SK-N-SH (cell line): ENCODE results near the gene ARMH2. TPM values are rescaled to one million over a fixed set of nuclear protein-coding genes. Genes with fewer than 3 reads are reported as not detected.

Source experiments
- CTCF ChIA-PET: fragments of 300-600, 350-600 bp; formaldehyde crosslinking; extraction: SDS; loops from one replicate; lab custom pipeline; 2021; lab: Yijun Ruan, JAX
- POLR2A ChIA-PET: fragments of 350-600 bp; sonication (Branson Sonifier 250); formaldehyde crosslinking; extraction: SDS; loops from one replicate; lab custom pipeline; 2020; ENCODE audit warnings: antibody characterized with exemption, inconsistent platforms; lab: Yijun Ruan, JAX
- DNase-seq: peaks from one replicate; pipeline ENCODE4 v3.0.0; 2012
- H2AFZ ChIP-seq: fragments of 200-600 bp; sonication (generic); 2 replicates; pipeline ENCODE4 v1.8.1; 2016; ENCODE audit warnings: antibody characterized with exemption, mild to moderate bottlenecking, low read depth
- H3F3A ChIP-seq: fragments of 200-600 bp; sonication (generic); replicated peaks from 2 replicates; pipeline ENCODE3; 2016; ENCODE audit warnings: antibody characterized with exemption, mild to moderate bottlenecking; ENCODE audit not compliant: insufficient read depth
- H3K27ac ChIP-seq, 2 experiments: fragments of 200-500 bp in 1 of 2; fragments of 200-600 bp in 1 of 2; sonication (Bioruptor generic) in 1 of 2; sonication (generic), shearing (Covaris generic) in 1 of 2; 2 replicates each; pipeline versions ENCODE4 v1.5.1 to v1.6.1; 2014 to 2016; ENCODE audit warnings: low read depth in 2 of 2, inconsistent platforms in 1 of 2, low read length in 1 of 2, mild to moderate bottlenecking in 1 of 2, mixed read lengths in 1 of 2
- H3K27me3 ChIP-seq: fragments of 200-600 bp; sonication (generic), shearing (Covaris generic); 2 replicates; pipeline ENCODE4 v1.6.1; 2016; ENCODE audit warnings: mixed run types; ENCODE audit not compliant: insufficient read depth
- H3K36me3 ChIP-seq, 2 experiments: fragments of 200-500 bp in 1 of 2; fragments of 200-600 bp in 1 of 2; sonication (Bioruptor generic) in 1 of 2; sonication (generic) in 1 of 2; replicated peaks in 1 of 2; 2 replicates each; pipeline versions ENCODE3 to v1.5.1; 2014 to 2016; ENCODE audit warnings: low read length in 1 of 2, mild to moderate bottlenecking in 1 of 2; ENCODE audit not compliant: insufficient read depth in 2 of 2, control insufficient read depth in 1 of 2
- H3K4me1 ChIP-seq, 2 experiments: fragments of 200-500 bp in 1 of 2; fragments of 200-600 bp in 1 of 2; sonication (Bioruptor generic) in 1 of 2; sonication (generic), shearing (Covaris generic) in 1 of 2; 2 replicates each; pipeline versions ENCODE4 v1.5.1 to v1.6.1; 2014 to 2016; ENCODE audit warnings: low read depth in 1 of 2, low read length in 1 of 2, mixed run types in 1 of 2; ENCODE audit not compliant: insufficient read depth in 2 of 2, control insufficient read depth in 1 of 2
- H3K4me2 ChIP-seq: fragments of 200-600 bp; sonication (generic), shearing (Covaris generic); 2 replicates; pipeline ENCODE4 v1.6.1; 2017; ENCODE audit warnings: mixed run types
- H3K4me3 ChIP-seq, 2 experiments: fragments of 200-500 bp in 1 of 2; fragments of 200-600 bp in 1 of 2; sonication (Bioruptor generic) in 1 of 2; sonication (generic), shearing (Covaris generic) in 1 of 2; 2 replicates each; pipeline versions ENCODE4 v1.5.1 to v1.8.1; 2014 to 2016; ENCODE audit warnings: low read depth in 2 of 2, inconsistent platforms in 1 of 2, low read length in 1 of 2, mild to moderate bottlenecking in 1 of 2, mixed read lengths in 1 of 2, moderate library complexity in 1 of 2
- H3K79me2 ChIP-seq: fragments of 200-600 bp; sonication (generic); 2 replicates; pipeline ENCODE4 v1.8.1; 2017; ENCODE audit warnings: mild to moderate bottlenecking; ENCODE audit not compliant: insufficient read depth
- H3K9ac ChIP-seq: fragments of 200-600 bp; sonication (generic); 2 replicates; pipeline ENCODE4 v1.6.1; 2017; ENCODE audit warnings: mixed run types
- H3K9me2 ChIP-seq: fragments of 200-600 bp; sonication (generic); 2 replicates; pipeline ENCODE4 v1.6.1; 2017; ENCODE audit warnings: mixed run types
- H3K9me3 ChIP-seq: fragments of 200-600 bp; sonication (generic); 2 replicates; pipeline ENCODE4 v1.6.1; 2017; ENCODE audit warnings: mixed run types, mild to moderate bottlenecking, moderate library complexity
- H4K20me1 ChIP-seq: fragments of 200-600 bp; sonication (generic); 2 replicates; pipeline ENCODE4 v1.6.1; 2017; ENCODE audit warnings: mild to moderate bottlenecking, mixed run types; ENCODE audit not compliant: insufficient read depth
- EP300 ChIP-seq, 2 experiments: IDR thresholded peaks; 2 replicates each; pipeline versions ENCODE4 v1.4.0 to v1.6.1; 2012; ENCODE audit warnings: borderline replicate concordance in 1 of 2, low read depth in 1 of 2, low read length in 1 of 2
- EZH2phosphoT487 ChIP-seq: fragments of 200-600 bp; sonication (generic); IDR thresholded peaks from 2 replicates; pipeline ENCODE4 v1.6.1; 2017; ENCODE audit warnings: low read depth, mixed run types, mild to moderate bottlenecking, antibody characterized with exemption, moderate library complexity, borderline replicate concordance
- FOSL2 ChIP-seq: IDR thresholded peaks from 2 replicates; pipeline ENCODE4 v1.4.0; 2012; ENCODE audit warnings: low read depth, mild to moderate bottlenecking, moderate library complexity, borderline replicate concordance
- FOXJ3 ChIP-seq: sonication (generic); formaldehyde crosslinking; IDR thresholded peaks from 2 replicates; pipeline ENCODE4 v1.5.1; 2020; ENCODE audit warnings: mild to moderate bottlenecking, missing genetic modification reagents
- GATA2 ChIP-seq: sonication (generic); formaldehyde crosslinking; IDR thresholded peaks from 2 replicates; pipeline ENCODE4 v1.5.0; 2020; ENCODE audit warnings: mild to moderate bottlenecking, missing genetic modification reagents
- JUND ChIP-seq: IDR thresholded peaks from 2 replicates; pipeline ENCODE4 v1.4.0; 2012
- MXI1 ChIP-seq: IDR thresholded peaks from 2 replicates; pipeline ENCODE4 v1.6.1; 2012; ENCODE audit warnings: mild to moderate bottlenecking, low read depth, low read length, improper control_type of control experiment
- NRF1 ChIP-seq: IDR thresholded peaks from 2 replicates; pipeline ENCODE4 v1.6.1; 2012; ENCODE audit warnings: low read depth, mild to moderate bottlenecking, low read length
- POLR2AphosphoS5 ChIP-seq: IDR thresholded peaks from 2 replicates; pipeline ENCODE4 v1.6.1; 2012; ENCODE audit warnings: low read depth, low read length
- RAD21 ChIP-seq: IDR thresholded peaks from 2 replicates; pipeline ENCODE4 v1.6.1; 2012; ENCODE audit warnings: mild to moderate bottlenecking, low read length
- RXRA ChIP-seq: IDR thresholded peaks from 2 replicates; pipeline ENCODE4 v1.4.0; 2012; ENCODE audit warnings: low read depth, mild to moderate bottlenecking, borderline replicate concordance
- SIN3A ChIP-seq: IDR thresholded peaks from 2 replicates; pipeline ENCODE4 v1.6.1; 2012; ENCODE audit warnings: low read depth, mild to moderate bottlenecking, low read length, moderate library complexity, borderline replicate concordance
- TAF1 ChIP-seq: IDR thresholded peaks from 2 replicates; pipeline ENCODE4 v1.6.1; 2012; ENCODE audit warnings: low read depth, mild to moderate bottlenecking, low read length, moderate library complexity, borderline replicate concordance
- YY1 ChIP-seq: IDR thresholded peaks from 2 replicates; pipeline ENCODE4 v1.4.0; 2012; ENCODE audit warnings: low read depth, mild to moderate bottlenecking
- WGBS: methylation state at CpG from one replicate; pipeline ENCODE4 v1.1.6; 2017; ENCODE audit warnings: low lambda C conversion rate; 5-methylcytosine and 5-hydroxymethylcytosine counted together
- polyA plus RNA-seq, 3 experiments: library from polyadenylated mRNA; depleted of rRNA; stranded (reverse); fragments of >200 nt; gene quantifications; 2 replicates each; pipeline ENCODE4 v1.2.3, GENCODE V29; 2012
- TF ChIP-seq, protein P1 (sequence below): IDR thresholded peaks from 2 replicates; pipeline ENCODE4 v1.4.0; 2012; ENCODE audit warnings: low read depth, borderline replicate concordance
- TF ChIP-seq, protein P2 (sequence below): IDR thresholded peaks from 2 replicates; pipeline ENCODE4; 2012
- TF ChIP-seq, protein P3 (sequence below): IDR thresholded peaks from 2 replicates; pipeline ENCODE4 v1.4.0; 2012; ENCODE audit warnings: low read depth
- TF ChIP-seq, protein P4 (sequence below): IDR thresholded peaks from 2 replicates; pipeline ENCODE4 v1.6.1; 2012; ENCODE audit warnings: mild to moderate bottlenecking, low read depth, low read length, moderate library complexity
- TF ChIP-seq, protein P5 (sequence below): fragments of 150-350 bp; IDR thresholded peaks from 2 replicates; pipeline ENCODE4 v1.6.1; 2016; ENCODE audit warnings: mild to moderate bottlenecking, low read depth, low read length

ARMH2 gene
- polyA plus RNA-seq, 1 of the 3 experiments (the other 2 are of a cell fraction) = not detected

DNA sequence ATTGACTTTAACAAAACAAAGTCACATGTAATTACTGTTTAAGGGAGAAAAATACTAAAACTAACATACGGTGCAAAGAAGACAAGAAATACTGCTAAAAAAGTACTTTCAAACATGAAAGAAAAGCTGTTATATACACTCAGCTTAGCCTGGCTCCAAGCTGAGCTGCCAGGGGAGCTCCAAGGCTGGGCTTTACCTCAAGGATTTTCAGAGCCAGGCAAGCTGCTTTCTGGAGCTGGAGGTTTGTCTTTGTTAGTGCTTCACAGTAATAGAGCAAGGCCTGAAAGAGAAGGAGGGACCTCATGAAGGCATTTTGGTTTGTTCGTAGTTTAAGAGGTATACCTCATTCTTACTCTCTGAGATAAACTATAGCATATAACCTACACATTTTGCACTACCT, 19.6 kb upstream of the ARMH2 start (continued):
- TF ChIP-seq, protein P1, sequence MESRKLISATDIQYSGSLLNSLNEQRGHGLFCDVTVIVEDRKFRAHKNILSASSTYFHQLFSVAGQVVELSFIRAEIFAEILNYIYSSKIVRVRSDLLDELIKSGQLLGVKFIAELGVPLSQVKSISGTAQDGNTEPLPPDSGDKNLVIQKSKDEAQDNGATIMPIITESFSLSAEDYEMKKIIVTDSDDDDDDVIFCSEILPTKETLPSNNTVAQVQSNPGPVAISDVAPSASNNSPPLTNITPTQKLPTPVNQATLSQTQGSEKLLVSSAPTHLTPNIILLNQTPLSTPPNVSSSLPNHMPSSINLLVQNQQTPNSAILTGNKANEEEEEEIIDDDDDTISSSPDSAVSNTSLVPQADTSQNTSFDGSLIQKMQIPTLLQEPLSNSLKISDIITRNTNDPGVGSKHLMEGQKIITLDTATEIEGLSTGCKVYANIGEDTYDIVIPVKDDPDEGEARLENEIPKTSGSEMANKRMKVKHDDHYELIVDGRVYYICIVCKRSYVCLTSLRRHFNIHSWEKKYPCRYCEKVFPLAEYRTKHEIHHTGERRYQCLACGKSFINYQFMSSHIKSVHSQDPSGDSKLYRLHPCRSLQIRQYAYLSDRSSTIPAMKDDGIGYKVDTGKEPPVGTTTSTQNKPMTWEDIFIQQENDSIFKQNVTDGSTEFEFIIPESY = no peak
- TF ChIP-seq FOXJ3 (CRISPR knock-in tag) (no peak), MXI1 (no peak)
- TF ChIP-seq, protein P2, sequence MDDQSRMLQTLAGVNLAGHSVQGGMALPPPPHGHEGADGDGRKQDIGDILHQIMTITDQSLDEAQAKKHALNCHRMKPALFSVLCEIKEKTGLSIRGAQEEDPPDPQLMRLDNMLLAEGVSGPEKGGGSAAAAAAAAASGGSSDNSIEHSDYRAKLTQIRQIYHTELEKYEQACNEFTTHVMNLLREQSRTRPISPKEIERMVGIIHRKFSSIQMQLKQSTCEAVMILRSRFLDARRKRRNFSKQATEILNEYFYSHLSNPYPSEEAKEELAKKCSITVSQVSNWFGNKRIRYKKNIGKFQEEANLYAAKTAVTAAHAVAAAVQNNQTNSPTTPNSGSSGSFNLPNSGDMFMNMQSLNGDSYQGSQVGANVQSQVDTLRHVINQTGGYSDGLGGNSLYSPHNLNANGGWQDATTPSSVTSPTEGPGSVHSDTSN = no peak

DNA sequence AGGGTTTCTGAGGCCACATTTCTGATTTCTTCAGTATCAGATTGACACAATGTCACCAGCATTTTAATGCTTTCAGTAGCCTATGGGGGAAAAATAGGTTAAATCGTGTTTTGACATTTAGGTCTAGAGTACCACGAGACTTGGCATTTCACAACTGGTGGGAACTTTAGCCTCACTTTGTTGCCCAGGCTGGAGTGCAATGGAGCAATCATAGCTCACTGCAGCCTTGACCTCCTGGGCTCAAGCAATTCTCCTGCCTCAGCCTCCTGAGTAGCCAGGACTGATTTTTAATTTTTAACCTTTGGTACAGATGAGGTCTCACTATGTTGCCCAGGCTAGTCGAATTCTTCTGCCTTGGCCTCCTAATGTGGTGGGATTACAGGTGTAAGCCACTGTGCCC, 11.0 kb upstream of the ARMH2 start:
- no peaks in the 10 kb centered on the region for H4K20me1 ChIP-seq
- no peak overlapping the region for H3K4me3 ChIP-seq
- ChIA-PET CTCF (no interaction called here), POLR2A (no interaction called here)
- H3K9ac ChIP-seq = no peak overlapping the region
- no peak overlapping the region for H3K27ac ChIP-seq
- H3K27me3 ChIP-seq = no peaks in the 10 kb centered on the region
- no peaks in the 10 kb centered on the region for H3K4me1 ChIP-seq
- H3K79me2 ChIP-seq = no peaks in the 10 kb centered on the region
- H3K4me2 ChIP-seq = no peak overlapping the region
- no peaks in the 10 kb centered on the region for H3K9me2 ChIP-seq
- H3F3A ChIP-seq = no peaks in the 10 kb centered on the region
- WGBS = 33% methylated on average over 3 of the region's 3 CpGs
- H2AFZ ChIP-seq = no peak overlapping the region
- no peaks in the 10 kb centered on the region for H3K36me3 ChIP-seq
- no peak for DNase-seq
- H3K9me3 ChIP-seq = no peaks in the 10 kb centered on the region
- no peak for TF ChIP-seq EP300 (IDR thresholded peaks at IDR 0.05; ENCODE audit: borderline replicate concordance in 1 of 2, low read depth in 1 of 2, low read length in 1 of 2)
- TF ChIP-seq JUND = no peak
- no peak for TF ChIP-seq YY1
- TF ChIP-seq RAD21 = no peak
- no peak for TF ChIP-seq NRF1
- TF ChIP-seq, protein P3, sequence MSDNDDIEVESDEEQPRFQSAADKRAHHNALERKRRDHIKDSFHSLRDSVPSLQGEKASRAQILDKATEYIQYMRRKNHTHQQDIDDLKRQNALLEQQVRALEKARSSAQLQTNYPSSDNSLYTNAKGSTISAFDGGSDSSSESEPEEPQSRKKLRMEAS = no peak
- no peak for TF ChIP-seq FOSL2

DNA sequence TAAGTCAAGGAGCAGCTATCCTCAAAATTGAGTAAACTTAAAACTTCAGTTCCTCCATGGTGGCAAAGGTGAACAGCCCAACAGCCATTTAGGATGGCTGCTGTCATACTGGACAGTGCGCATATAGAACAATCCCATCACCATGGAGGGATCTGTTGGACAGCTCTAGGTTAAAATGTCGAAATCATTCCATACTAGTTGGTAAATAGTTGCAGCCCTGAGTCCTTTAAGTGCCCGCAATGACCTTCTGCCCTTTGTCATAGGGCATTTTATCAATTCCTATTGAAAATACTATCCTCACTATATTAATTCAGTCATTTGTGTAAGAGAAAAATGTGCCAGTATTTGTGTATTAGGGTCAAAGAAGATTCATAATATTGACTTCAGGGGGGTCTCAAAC, 8.9 kb upstream of the ARMH2 start:
- Histone ChIP-seq H4K20me1 (no peaks in the 10 kb centered on the region), H3K79me2 (no peaks in the 10 kb centered on the region), H3K4me1 (no peaks in the 10 kb centered on the region; a peak in 1 of 4 replicates), H3K4me2 (no peak overlapping the region), H2AFZ (no peak overlapping the region), H3K27me3 (no peaks in the 10 kb centered on the region), H3K9me3 (no peaks in the 10 kb centered on the region), H3K27ac (no peak overlapping the region), H3K9ac (no peak overlapping the region), H3K9me2 (no peaks in the 10 kb centered on the region), H3F3A (no peaks in the 10 kb centered on the region), H3K36me3 (no peaks in the 10 kb centered on the region), H3K4me3 (no peak overlapping the region)
- 82% methylated on average over 3 of the region's 3 CpGs for WGBS
- DNase-seq = no peak
- ChIA-PET CTCF (interaction anchor here (1.5 kb wide), 1 partner anchor 18 kb away, joined by 3 read pairs; no protein-coding TSS in a partner anchor), POLR2A (no interaction called here)
- TF ChIP-seq EP300 (IDR thresholded peaks at IDR 0.05; ENCODE audit: borderline replicate concordance in 1 of 2, low read depth in 1 of 2, low read length in 1 of 2) = no peak
- TF ChIP-seq, protein P4, sequence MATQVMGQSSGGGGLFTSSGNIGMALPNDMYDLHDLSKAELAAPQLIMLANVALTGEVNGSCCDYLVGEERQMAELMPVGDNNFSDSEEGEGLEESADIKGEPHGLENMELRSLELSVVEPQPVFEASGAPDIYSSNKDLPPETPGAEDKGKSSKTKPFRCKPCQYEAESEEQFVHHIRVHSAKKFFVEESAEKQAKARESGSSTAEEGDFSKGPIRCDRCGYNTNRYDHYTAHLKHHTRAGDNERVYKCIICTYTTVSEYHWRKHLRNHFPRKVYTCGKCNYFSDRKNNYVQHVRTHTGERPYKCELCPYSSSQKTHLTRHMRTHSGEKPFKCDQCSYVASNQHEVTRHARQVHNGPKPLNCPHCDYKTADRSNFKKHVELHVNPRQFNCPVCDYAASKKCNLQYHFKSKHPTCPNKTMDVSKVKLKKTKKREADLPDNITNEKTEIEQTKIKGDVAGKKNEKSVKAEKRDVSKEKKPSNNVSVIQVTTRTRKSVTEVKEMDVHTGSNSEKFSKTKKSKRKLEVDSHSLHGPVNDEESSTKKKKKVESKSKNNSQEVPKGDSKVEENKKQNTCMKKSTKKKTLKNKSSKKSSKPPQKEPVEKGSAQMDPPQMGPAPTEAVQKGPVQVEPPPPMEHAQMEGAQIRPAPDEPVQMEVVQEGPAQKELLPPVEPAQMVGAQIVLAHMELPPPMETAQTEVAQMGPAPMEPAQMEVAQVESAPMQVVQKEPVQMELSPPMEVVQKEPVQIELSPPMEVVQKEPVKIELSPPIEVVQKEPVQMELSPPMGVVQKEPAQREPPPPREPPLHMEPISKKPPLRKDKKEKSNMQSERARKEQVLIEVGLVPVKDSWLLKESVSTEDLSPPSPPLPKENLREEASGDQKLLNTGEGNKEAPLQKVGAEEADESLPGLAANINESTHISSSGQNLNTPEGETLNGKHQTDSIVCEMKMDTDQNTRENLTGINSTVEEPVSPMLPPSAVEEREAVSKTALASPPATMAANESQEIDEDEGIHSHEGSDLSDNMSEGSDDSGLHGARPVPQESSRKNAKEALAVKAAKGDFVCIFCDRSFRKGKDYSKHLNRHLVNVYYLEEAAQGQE = no peak
- TF ChIP-seq TAF1 = no peak
- no peak for TF ChIP-seq POLR2AphosphoS5
- no peak for TF ChIP-seq EZH2phosphoT487
- no peak for TF ChIP-seq GATA2 (CRISPR knock-in tag)
- no peak for TF ChIP-seq RXRA
- TF ChIP-seq YY1 = no peak
- TF ChIP-seq SIN3A = no peak
- TF ChIP-seq, protein P5, sequence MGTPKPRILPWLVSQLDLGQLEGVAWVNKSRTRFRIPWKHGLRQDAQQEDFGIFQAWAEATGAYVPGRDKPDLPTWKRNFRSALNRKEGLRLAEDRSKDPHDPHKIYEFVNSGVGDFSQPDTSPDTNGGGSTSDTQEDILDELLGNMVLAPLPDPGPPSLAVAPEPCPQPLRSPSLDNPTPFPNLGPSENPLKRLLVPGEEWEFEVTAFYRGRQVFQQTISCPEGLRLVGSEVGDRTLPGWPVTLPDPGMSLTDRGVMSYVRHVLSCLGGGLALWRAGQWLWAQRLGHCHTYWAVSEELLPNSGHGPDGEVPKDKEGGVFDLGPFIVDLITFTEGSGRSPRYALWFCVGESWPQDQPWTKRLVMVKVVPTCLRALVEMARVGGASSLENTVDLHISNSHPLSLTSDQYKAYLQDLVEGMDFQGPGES = no peak
